SK-N-DZ (cell line): ENCODE measurements around the gene PIK3CD.
"Not testable (repeated sequence)": the region's sequence is repeated elsewhere in the genome, so short reads cannot be mapped to it uniquely, and the experiment has no call there.

ENCODE experiments used
- DNase-seq: peaks from one replicate; pipeline ENCODE4 v3.0.0-alpha.2; 2015; ENCODE audit warnings: low spot score

PIK3CD gene

GRCh38 chr1:9621032-9621431, 30.5 kb upstream of the PIK3CD start:
- DNase-seq: no peak

DNA sequence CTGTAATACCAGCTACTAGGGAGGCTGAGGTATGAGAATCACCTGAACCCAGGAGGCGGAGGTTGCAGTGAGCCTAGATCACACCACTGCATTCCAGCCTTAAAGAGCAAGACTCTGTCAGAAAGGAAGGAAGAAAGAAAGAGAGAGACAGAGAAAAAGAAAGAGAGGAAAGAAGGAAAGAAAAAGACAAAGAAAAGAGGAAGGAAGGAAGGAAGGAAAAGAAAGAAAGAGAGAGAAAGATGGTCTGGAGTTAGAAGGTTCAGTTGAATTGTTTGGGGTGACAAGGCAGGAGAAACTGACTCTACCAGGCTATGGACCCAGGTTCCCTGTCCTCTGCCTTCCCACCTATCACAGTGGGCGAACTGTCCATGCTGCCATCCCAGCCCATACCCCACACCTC, 27.4 kb upstream of the PIK3CD start:
- DNase-seq: no peak

DNA sequence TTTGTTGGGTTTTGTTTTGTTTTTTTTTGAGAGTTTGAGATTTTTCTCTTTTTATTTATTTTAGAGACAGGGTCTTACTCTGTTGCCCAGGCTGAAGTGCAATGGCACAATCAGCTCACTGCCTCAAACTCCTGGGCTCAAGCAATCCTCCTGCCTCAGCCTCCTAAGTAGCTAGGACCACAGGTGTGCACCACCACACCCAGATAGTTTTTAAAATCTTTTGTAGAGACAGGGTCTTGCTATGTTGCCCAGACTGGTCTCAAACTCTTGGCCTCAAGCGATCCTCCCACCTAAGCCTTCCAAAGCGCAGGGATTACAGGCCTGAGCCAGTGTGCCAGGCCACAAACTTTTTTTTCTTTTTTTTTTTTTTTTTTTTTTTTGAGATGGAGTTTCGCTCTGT, 26.5 kb upstream of the PIK3CD start:
- DNase-seq: not testable (repeated sequence)

- no peak for DNase-seq
These were observed 25.3 kb upstream of the PIK3CD start for GRCh38 chr1:9626201-9626608.

- no peak for DNase-seq
These were observed 22.7 kb upstream of the PIK3CD start for GRCh38 chr1:9628541-9629444.

DNA sequence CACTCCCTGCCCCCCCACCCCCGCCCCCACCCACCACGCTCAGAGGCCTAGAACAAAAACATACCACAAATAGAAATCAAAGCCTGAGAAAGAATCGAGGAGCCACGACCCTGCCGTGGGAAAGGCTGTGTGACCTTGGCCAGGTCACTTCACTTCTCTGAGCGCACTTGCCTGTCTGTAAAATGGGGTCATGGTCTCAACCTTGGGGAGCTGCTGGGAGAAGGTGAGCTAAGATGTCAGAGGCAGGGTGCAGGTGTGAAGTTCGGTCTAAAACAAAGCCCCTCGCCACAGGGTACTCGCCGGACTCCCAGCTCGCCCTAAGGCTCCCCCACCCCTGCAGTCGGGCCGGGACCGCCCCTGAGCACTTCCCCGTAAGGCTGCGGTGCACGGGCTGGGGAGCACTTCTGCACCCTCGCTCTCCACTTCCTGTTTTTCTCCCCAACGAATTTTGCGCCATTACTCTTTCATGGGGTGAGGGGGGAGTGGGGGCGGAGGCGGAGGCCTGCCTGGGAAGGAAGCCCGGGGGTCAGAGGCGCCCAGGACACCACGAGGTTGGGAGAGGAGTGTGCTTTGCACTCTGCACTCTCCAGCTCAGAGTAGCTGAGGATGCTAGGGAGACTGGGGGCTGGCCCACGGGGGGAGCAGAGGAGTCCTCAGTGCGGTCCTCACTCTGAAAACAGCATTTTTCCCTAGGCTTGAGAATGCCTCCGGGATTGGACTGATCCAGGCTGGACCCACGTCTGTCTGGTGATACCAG, 21.9 kb upstream of the PIK3CD start:
- no peak for DNase-seq

GRCh38 chr1:9630331-9631111, 21.0 kb upstream of the PIK3CD start:
- no peak for DNase-seq

GRCh38 chr1:9631613-9632012, 19.9 kb upstream of the PIK3CD start:
- DNase-seq: no peak

- no peak for DNase-seq
These were observed 18.0 kb upstream of the PIK3CD start for GRCh38 chr1:9633493-9633892.

DNA sequence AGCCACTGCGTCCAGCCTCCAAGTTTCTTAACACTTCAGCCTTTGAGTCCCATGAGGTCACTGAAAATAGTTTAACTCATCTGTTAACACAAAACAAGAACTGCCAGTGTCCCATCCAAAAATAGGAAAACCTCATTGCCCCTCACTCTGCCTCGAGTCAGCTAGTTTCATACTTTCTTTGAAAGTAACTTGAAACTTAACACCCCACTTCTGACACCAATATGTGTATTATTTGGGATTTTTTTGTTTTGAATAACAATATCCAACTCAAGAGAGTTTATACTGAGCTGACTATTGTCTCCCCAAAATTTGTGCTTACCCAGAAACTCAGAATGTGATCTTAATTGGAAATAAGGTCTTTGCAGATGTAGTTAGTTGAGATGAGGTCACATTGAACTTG, 16.9 kb upstream of the PIK3CD start:
- no peak for DNase-seq

DNA sequence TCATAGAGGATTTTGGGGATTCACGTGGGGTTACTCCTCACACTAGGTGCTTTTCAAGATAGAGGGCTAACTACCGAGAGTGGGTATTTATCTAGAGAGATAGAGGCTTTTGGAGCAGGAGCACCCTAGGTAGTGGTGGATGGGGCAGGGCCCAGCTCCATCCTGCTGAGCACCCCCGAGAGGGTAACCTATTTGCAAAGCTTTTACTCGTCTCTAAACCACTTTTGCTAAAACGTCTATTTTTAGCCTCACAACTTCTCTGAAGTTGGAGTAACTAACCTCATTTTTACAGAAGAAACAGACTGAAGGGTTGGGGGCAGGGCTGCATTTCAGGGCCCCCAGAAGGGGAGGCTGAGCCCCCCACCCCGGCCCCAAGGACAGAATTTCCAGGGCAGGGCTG, 12.3 kb upstream of the PIK3CD start:
- no peak for DNase-seq

GRCh38 chr1:9643351-9644256, 7.9 kb upstream of the PIK3CD start:
- DNase-seq: no peak

- no peak for DNase-seq
These were observed 5.5 kb upstream of the PIK3CD start for GRCh38 chr1:9646037-9646436.

GRCh38 chr1:9648171-9648570, 3.4 kb upstream of the PIK3CD start:
- DNase-seq: no peak

DNA sequence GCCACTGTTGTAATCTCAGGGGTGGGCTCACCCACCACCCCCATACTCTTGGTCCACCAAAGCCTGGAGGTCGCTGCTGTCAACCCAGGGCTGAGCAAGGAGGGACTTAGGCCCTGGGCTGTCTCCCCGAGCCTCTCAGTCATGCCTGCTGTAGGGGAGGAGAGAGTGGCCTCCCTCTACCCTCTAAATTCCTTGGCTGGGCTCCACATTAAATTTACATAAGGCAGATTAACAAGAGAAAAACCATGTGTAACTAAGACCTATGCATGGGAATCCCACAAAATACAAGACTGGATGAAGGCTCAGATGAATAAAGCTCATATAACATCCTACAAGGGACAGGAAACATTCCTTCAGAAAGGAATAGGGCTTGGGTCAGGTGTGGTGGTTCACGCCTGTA, 1.8 kb upstream of the PIK3CD start:
- DNase-seq: no peak

DNA sequence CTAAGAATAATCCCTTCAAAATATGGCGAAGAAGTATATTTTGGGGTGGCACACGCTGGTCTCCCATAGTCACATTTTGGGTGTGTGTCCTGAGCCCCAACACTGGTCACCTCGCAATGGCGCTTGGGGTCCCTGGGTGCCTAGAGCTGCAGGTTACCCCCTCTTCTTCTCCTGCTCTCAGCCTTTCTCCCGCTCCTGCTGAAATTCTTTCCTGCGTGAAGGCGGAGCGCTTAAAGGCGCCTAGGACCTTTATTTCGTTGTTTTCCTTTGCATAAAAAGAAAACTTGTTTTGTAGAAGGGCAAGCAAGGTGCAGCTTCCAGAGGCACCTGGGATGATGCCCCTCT, 339 bp upstream of the PIK3CD start:
- no peak for DNase-seq

GRCh38 chr1:9652379-9653209, 1.1 kb downstream of the PIK3CD start:
- DNase-seq: no peak

- DNase-seq: no peak
These were observed 1.6 kb downstream of the PIK3CD start for GRCh38 chr1:9653210-9653490.

DNA sequence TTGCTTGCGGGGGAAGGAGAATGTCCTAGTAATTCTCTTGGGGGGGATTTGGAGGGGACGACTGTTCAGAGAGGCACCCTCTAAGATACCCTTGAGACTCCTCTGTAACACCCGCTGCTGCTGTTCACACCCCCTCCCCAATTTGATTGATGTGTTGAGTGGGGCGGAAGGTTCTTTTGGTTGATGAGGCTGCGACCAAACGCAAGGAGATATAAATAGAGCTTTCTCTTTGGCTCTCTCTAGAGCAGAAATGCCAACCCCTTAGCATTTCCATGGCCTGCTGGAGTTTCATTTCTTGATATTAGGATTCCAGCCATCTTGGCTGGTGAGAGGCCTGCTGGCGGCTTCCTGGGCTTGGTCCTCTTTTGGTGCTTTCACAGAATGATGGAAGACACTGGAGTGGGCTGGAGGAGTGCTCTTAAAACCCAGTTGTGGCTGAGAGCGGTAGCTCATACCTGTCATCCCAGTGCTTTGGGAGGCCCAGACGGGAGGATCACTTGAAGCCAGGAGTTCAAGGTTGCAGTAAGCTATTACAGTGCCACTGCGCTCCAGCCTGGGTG, 2.0 kb downstream of the PIK3CD start:
- DNase-seq: no peak
